BE2C (cell line): Measurements from ENCODE around the gene DHDH.

Experiments
- DNase-seq: peaks from one replicate; pipeline ENCODE4 v3.0.0-alpha.2; 2020
- H3K27me3 ChIP-seq: fragments of 250-450 bp; sonication (Bioruptor Pico); 2 replicates; pipeline ENCODE4 v1.5.1; 2020; ENCODE audit warnings: mild to moderate bottlenecking
- H3K36me3 ChIP-seq: fragments of 250-450 bp; sonication (Bioruptor Pico); 2 replicates; pipeline ENCODE4 v1.5.1; 2020; ENCODE audit warnings: mild to moderate bottlenecking
- H3K4me1 ChIP-seq: fragments of 250-450 bp; sonication (Bioruptor Pico); 2 replicates; pipeline ENCODE4 v1.5.1; 2020
- H3K4me3 ChIP-seq: 2 replicates; pipeline ENCODE4 v1.5.1; 2011; ENCODE audit warnings: low read depth, low read length
- H3K9me3 ChIP-seq: fragments of 250-450 bp; sonication (Bioruptor Pico); 2 replicates; pipeline ENCODE4 v1.5.1; 2020
- CTCF ChIP-seq: IDR thresholded peaks from 2 replicates; pipeline ENCODE4 v1.5.1; 2012; ENCODE audit warnings: mild to moderate bottlenecking, low read depth, low read length

The DHDH gene

DNA sequence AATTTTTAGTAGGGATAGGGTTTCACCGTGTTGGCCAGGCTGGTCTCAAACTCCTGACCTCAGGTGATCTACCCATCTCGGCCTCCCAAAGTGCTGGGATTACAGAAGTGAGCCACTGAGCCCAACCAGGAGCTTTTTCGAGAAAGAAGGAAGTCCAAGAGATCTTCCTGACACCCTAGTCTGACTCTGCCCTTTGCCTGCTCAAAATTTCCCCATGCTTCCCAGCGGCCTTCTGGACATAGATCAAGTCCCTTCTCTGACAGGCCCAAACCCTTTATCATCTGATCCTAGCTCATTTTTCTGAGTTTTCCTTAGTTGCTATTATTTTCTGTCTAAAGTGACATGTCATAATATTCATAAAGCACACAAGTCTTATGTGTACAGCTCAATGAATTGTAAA, 19.6 kb downstream of the DHDH start:
- no peak overlapping the region for H3K4me3 ChIP-seq
- H3K4me1 ChIP-seq, result no peaks in the 10 kb centered on the region
- TF ChIP-seq CTCF, result no peak
- DNase-seq, result no peak
- peaks cover 3% of the 10 kb centered on the region for H3K36me3 ChIP-seq
- no peaks in the 10 kb centered on the region for H3K9me3 ChIP-seq
- no peaks in the 10 kb centered on the region for H3K27me3 ChIP-seq

- TF ChIP-seq CTCF, result no peak
- Histone ChIP-seq H3K9me3 (no peaks in the 10 kb centered on the region), H3K4me3 (peak overlapping the region; percentile 64), H3K27me3 (no peaks in the 10 kb centered on the region), H3K36me3 (peaks cover 3% of the 10 kb centered on the region), H3K4me1 (no peaks in the 10 kb centered on the region)
- no peak for DNase-seq
Observed at GRCh38 chr19:48953990-48954594, 20.6 kb downstream of the DHDH start.

DNA sequence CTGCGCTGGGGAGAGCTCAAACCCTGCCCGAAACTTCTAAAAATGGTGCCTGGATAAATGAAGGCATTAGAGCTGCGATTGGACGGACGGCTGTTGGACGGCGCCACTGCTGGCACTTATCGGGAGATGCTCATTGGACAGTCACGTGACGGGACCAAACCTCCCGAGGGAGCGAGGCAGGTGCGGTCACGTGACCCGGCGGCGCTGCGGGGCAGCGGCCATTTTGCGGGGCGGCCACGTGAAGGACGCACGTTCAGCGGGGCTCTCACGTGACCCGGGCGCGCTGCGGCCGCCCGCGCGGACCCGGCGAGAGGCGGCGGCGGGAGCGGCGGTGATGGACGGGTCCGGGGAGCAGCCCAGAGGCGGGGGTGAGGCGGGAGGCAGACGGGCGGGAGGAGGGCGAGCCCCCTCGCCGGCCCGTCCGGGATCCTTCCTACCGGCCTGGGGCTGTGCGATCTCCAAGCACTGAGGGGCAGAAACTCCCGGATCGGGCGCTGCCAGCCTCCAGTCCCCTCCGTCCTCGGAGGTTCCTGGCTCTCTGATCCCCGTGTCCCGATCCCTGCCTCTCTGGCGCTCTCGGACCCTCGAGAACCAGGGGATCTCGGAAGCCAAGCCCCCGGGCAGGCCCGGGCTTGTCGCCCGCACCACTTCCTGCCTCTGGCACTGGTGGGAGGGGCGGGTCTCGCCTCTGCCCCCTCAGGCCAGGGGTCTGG, 21.3 kb downstream of the DHDH start, which contains the start of gene BAX:
BAX (plus strand) TSS at position 281 of the 713 bp plus-strand sequence; CDS start at position 335, 54 bp downstream.
- Histone ChIP-seq H3K36me3 (peaks cover 3% of the 10 kb centered on the region), H3K4me1 (no peaks in the 10 kb centered on the region)

DNA sequence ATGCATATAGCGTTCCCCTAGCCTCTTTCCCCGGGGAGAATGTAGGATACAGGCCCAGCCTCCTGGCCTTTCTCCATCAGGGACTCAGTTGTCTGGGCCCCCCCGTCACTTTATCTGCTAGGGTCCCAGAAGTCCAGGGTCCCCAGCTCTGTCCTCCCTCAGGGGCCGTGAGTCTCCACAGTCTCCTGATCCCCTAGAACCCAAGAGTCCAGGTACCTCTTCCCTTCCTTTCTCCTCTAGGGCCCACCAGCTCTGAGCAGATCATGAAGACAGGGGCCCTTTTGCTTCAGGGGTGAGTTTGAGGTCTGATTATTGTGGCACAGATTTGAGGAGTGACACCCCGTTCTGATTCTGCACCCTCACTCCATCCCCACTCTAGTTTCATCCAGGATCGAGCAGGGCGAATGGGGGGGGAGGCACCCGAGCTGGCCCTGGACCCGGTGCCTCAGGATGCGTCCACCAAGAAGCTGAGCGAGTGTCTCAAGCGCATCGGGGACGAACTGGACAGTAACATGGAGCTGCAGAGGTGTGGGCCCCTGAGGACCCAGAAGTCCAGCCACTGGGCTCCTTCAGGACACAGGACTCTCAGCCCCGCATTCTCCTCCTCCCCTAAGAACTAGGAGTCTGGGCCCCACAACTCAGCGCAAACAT, 21.9 kb downstream of the DHDH start:
- Histone ChIP-seq H3K4me1 (no peaks in the 10 kb centered on the region), H3K4me3 (peak overlapping the region; percentile 90), H3K27me3 (no peaks in the 10 kb centered on the region), H3K36me3 (peaks cover 3% of the 10 kb centered on the region), H3K9me3 (no peaks in the 10 kb centered on the region)
- DNase-seq, result no peak
- no peak for TF ChIP-seq CTCF

More for the DNA sequence above, 21.3 kb downstream of the DHDH start, which contains the start of gene BAX:
- Histone ChIP-seq H3K27me3 (no peaks in the 10 kb centered on the region), H3K4me3 (peak within 1 kb of the TSS; percentile 90), H3K9me3 (no peaks in the 10 kb centered on the region)
- TF ChIP-seq CTCF, result no peak
- peak; percentile 99 for DNase-seq

GRCh38 chr19:48958006-48958405, 24.5 kb downstream of the DHDH start:
- no peaks in the 10 kb centered on the region for H3K4me1 ChIP-seq
- no peak for TF ChIP-seq CTCF

More at GRCh38 chr19:48958006-48958405, 24.5 kb downstream of the DHDH start:
- no peak for DNase-seq
- Histone ChIP-seq H3K4me3 (no peak overlapping the region), H3K27me3 (no peaks in the 10 kb centered on the region), H3K36me3 (peaks cover 3% of the 10 kb centered on the region), H3K9me3 (no peaks in the 10 kb centered on the region)
